ENCODE results near the gene STING1.

DNA sequence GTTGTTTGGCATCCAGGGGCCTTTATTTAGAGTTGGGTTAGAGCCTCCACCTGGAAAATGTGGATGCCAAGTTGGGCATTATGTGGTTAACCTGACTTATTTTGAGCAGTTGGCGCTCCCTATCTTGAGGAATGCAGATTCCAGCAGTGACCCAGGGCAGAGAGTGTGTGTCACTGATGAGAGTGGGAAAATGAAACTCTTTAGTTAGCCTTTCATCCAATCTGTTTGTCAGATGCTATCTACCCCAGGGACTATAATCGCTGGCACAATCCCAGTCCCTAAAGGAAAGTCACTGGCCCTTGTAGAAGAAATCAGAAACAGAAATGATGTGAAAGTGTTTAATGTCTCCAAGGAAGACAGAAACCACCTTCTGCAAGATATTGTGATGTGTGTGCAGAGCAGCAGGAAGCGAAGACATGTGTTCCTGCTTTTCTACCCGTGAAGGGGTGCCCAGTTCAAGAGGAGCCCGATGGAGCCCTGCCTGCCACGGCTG is 10.2 kb upstream of the STING1 start:
- no peak for TF ChIP-seq POLR2A (IDR thresholded peaks at IDR 0.05; ENCODE audit: low read depth, low read length)
- TF ChIP-seq POLR2AphosphoS5 (IDR thresholded peaks at IDR 0.05; ENCODE audit: low read depth, low read length) = no peak
- TF ChIP-seq TAF1 (IDR thresholded peaks at IDR 0.05; ENCODE audit: borderline replicate concordance, low read depth, low read length) = no peak

Measured in GM12892 (cell line).